ENCODE measurements around the gene LIN7C. TPM values are rescaled to one million over a fixed set of nuclear protein-coding genes. Genes with fewer than 3 reads are reported as not detected.

LIN7C gene
- total and polyA plus RNA-seq, 2 of the 13 experiments (the other 11 are each of a cell fraction or from before 2014, with no cell fraction given), result 14.8 to 37.2 TPM

DNA sequence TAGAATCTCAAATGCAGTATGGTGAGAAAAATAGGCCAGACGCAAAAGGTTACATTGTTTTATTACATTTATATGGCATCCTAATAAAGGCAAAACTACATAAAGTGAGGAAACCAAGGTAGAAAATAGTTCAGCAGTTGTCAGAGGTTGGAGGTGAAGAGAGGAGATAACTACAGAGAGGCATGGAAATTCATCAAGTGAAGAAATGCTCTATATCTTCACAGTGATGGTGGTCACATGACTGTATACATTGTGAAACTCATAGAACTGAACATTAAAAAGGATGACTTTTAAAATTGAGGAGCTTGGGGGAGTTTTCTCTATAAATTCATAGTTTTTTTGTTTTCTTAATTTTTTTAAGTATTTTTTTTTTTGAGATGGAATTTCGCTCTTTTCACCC is 48.4 kb downstream of the LIN7C start (continued):
- no peak for TF ChIP-seq ZNF550 (CRISPR knock-in tag; IDR thresholded peaks at IDR 0.05; ENCODE audit: borderline replicate concordance)
- TF ChIP-seq TP53 (CRISPR knock-in tag; conservative IDR thresholded peaks at IDR 0.05), result no peak
- TF ChIP-seq GABPA (IDR thresholded peaks at IDR 0.05; ENCODE audit: low read depth, low read length), result no peak
- TF ChIP-seq GABPA (CRISPR knock-in tag; IDR thresholded peaks at IDR 0.05; ENCODE audit: low read depth), result no peak
- TF ChIP-seq ZGPAT (CRISPR knock-in tag; IDR thresholded peaks at IDR 0.05), result no peak
- no peak for TF ChIP-seq CAMTA2 (CRISPR knock-in tag; IDR thresholded peaks at IDR 0.05; ENCODE audit: borderline replicate concordance)
- TF ChIP-seq GPN1 (CRISPR knock-in tag; IDR thresholded peaks at IDR 0.05; ENCODE audit: borderline replicate concordance), result no peak
- TF ChIP-seq, protein P1, sequence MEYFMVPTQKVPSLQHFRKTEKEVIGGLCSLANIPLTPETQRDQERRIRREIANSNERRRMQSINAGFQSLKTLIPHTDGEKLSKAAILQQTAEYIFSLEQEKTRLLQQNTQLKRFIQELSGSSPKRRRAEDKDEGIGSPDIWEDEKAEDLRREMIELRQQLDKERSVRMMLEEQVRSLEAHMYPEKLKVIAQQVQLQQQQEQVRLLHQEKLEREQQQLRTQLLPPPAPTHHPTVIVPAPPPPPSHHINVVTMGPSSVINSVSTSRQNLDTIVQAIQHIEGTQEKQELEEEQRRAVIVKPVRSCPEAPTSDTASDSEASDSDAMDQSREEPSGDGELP (IDR thresholded peaks at IDR 0.05; ENCODE audit: borderline replicate concordance, low read depth), result no peak

DNA sequence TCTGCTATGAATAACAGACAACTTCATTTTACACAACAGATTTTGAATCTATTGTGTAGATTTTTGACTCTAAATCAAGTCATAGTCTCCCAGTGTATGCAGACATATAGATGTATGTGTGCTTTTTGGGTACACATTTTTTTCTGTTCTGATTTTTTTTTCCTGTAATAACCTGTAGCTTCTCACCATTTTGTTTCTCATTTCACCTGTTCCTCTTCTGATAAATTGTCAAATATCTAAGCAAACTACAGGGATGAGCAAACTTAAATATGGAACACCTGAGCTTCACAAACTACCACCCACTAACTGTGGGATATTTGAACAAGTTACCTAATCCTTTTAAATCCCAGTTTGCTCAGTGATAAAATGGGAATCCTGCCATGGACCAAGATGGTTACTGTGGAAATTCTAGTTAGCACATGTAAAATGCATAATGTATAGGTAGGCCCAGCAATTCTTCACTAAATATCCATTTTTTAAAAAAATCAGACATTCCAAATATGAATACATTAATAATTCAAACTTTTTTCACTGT is 49.7 kb downstream of the LIN7C start:
- POLR2A ChIA-PET, result interaction anchor here (1.4 to 2.4 kb wide), 3 partner anchors 16 to 82 kb away, joined by 6 to 17 read pairs (median 6); partner anchors contain the start of gene LGR4
- H3K9ac ChIP-seq (ENCODE audit: insufficient read depth, low read depth, low read length), result no peak overlapping the region
- H2AFZ ChIP-seq (ENCODE audit: low read length), result no peak overlapping the region
- ATAC-seq (no peak), DNase-seq (ENCODE audit: low spot score) (no peak), FAIRE-seq (no peak)
- CTCF ChIA-PET (ENCODE audit: low intra/inter-chr PET ratio, low total read pairs), result no interaction called here
- peaks cover 90% of the 10 kb centered on the region for H3K4me1 ChIP-seq (ENCODE audit: insufficient read depth, low read length)
- no peaks in the 10 kb centered on the region for H3K27me3 ChIP-seq (ENCODE audit: control insufficient read depth in 1 of 2, insufficient read depth in 2 of 2, low read length in 2 of 2)
- peaks cover 98% of the 10 kb centered on the region for H3K79me2 ChIP-seq (ENCODE audit: insufficient read depth, low read length)
- intact Hi-C loops (cut with micrococcal nuclease; ENCODE audit: unreplicated experiment) (no loop called here), in situ Hi-C loops (cut with HindIII; ENCODE audit: extremely low pct_ligation_motif_present, low pct_unique_long_range_greater_than_20kb) (no loop called here)
- peak overlapping the region; percentile 36; the same call in 1 of the 2 replicates for H3K4me2 ChIP-seq (ENCODE audit: low read depth, low read length)
- H4K20me1 ChIP-seq (ENCODE audit: insufficient read depth, low read length), result peaks cover 21% of the 10 kb centered on the region
- H3K27ac ChIP-seq (ENCODE audit: extremely low read length, insufficient read depth, low read length), result peak overlapping the region; percentile 5
- no TSS peak for BruUV-seq (replicated peaks)
- no peak overlapping the region for H3K4me3 ChIP-seq (replicated peaks in 1 of 3; ENCODE audit: insufficient read depth in 1 of 3, low read depth in 2 of 3, low read length in 3 of 3)
- no peaks in the 10 kb centered on the region for H3K9me3 ChIP-seq (ENCODE audit: low read length)
- H3K36me3 ChIP-seq (replicated peaks in 1 of 2; ENCODE audit: control insufficient read depth in 1 of 2, insufficient read depth in 2 of 2, low read length in 2 of 2), result no peaks in the 10 kb centered on the region; a peak in 1 of 5 replicates
- TF ChIP-seq, protein P1 (IDR thresholded peaks at IDR 0.05; ENCODE audit: borderline replicate concordance, low read depth), result no peak
- TF ChIP-seq EP300 (IDR thresholded peaks at IDR 0.05; ENCODE audit: low read depth in 2 of 2, low read length in 2 of 2) (0 out of 4 replicates have a peak, but pooled peaks of 1 of the 2 experiments have one; percentile 19), EP300 (CRISPR knock-in tag; IDR thresholded peaks at IDR 0.05; ENCODE audit: borderline replicate concordance) (no peak), ARID5B (CRISPR knock-in tag; IDR thresholded peaks at IDR 0.05) (peak; percentile 32), TRIM22 (IDR thresholded peaks at IDR 0.05) (no peak), SSRP1 (CRISPR knock-in tag; IDR thresholded peaks at IDR 0.05) (no peak)
- TF ChIP-seq, protein P2, sequence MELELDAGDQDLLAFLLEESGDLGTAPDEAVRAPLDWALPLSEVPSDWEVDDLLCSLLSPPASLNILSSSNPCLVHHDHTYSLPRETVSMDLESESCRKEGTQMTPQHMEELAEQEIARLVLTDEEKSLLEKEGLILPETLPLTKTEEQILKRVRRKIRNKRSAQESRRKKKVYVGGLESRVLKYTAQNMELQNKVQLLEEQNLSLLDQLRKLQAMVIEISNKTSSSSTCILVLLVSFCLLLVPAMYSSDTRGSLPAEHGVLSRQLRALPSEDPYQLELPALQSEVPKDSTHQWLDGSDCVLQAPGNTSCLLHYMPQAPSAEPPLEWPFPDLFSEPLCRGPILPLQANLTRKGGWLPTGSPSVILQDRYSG (CRISPR knock-in tag; IDR thresholded peaks at IDR 0.05), result no peak
